ENCODE measurements around the gene CDC42BPB.
A peak's percentile ranks its signal among the peaks of the same experiment; 100 is the strongest.

The CDC42BPB gene

GRCh38 chr14:103058164-103059055, 1.1 kb upstream of the CDC42BPB start:
- H3K4me3 ChIP-seq (ENCODE audit: low read depth, low read length): no peak overlapping the region
- no peak for DNase-seq (ENCODE audit: low read depth)
- TF ChIP-seq CTCF (IDR thresholded peaks at IDR 0.05; ENCODE audit: low read depth, low read length) (no peak), POLR2A (IDR thresholded peaks at IDR 0.05; ENCODE audit: extremely low read depth, insufficient read length) (no peak), MAX (IDR thresholded peaks at IDR 0.05; ENCODE audit: low read depth, low read length) (no peak), MYC (IDR thresholded peaks at IDR 0.05; ENCODE audit: low read depth, low read length) (no peak)

DNA sequence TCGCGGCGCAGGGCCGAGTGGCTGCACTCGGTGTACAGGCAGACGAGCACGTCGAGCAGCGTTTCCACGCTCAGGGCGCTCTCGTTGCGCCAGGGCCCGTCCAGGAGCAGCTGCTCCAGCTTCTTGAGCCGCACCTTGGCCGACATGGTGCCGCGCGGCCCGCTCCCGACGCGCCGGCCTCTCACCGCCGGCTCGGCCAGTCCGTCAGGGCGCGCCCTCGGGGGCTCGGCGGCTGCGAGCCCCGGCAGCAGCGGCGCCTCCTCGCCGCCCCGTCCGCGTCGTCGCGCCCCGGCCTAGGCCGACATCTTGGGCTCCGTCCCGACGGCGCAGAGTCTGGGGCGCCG, 349 bp downstream of the CDC42BPB start:
- DNase-seq (ENCODE audit: low read depth): peak; percentile 49
- peak overlapping the region; percentile 64 for H3K4me3 ChIP-seq (ENCODE audit: low read depth, low read length)
- TF ChIP-seq POLR2A (IDR thresholded peaks at IDR 0.05; ENCODE audit: extremely low read depth, insufficient read length): no peak
- TF ChIP-seq CTCF (IDR thresholded peaks at IDR 0.05; ENCODE audit: low read depth, low read length): no peak

DNA sequence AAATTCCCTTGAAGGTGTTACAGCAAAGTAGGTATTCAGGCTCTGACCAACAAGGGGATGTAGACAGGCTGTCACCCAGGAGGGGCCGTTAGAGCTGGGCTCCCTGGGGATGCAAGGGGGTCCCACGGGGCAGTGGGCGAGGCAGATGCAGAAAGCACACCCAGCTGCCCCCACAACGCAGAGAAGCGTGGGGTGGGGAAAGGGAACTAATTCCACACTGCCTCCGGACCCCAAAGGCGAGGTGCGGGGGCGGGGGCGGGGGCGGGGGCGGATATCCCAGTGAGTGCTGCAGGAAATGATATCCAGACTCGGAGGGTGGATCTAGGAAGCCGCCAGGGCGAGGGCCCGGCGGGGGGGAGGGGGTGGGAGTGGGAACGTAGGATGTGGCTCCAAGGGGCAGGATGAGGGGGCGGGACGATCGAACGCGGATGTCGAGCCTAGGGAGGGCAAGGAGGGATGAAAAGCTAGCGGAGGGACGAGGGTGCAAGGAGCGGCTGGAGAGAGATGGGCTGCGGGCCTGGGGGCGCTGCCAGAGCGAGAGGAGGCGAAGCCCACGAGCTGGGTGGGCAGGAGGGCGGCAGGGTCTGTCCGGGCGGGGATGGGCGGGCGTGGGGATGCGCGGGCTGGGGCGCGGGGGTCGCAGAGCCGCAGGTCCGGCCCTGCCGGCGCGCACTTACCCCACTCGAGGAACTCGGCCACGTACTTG, 874 bp downstream of the CDC42BPB start:
- H3K4me3 ChIP-seq (ENCODE audit: low read depth, low read length): peak overlapping the region; percentile 64
- DNase-seq (ENCODE audit: low read depth): peak; percentile 69
- TF ChIP-seq POLR2A (IDR thresholded peaks at IDR 0.05; ENCODE audit: extremely low read depth, insufficient read length) (no peak), MYC (IDR thresholded peaks at IDR 0.05; ENCODE audit: low read depth, low read length) (no peak), CTCF (IDR thresholded peaks at IDR 0.05; ENCODE audit: low read depth, low read length) (no peak), MAX (IDR thresholded peaks at IDR 0.05; ENCODE audit: low read depth, low read length) (no peak)

- peak overlapping the region; percentile 64 for H3K4me3 ChIP-seq (ENCODE audit: low read depth, low read length)
- no peak for DNase-seq (ENCODE audit: low read depth)
Measured at GRCh38 chr14:103055695-103056094, 1.7 kb downstream of the CDC42BPB start.

GRCh38 chr14:103052407-103052806, 4.9 kb downstream of the CDC42BPB start:
- no peak overlapping the region for H3K4me3 ChIP-seq (ENCODE audit: low read depth, low read length)
- TF ChIP-seq CTCF (IDR thresholded peaks at IDR 0.05; ENCODE audit: low read depth, low read length): no peak
- TF ChIP-seq POLR2A (IDR thresholded peaks at IDR 0.05; ENCODE audit: extremely low read depth, insufficient read length): peak; percentile 61
- TF ChIP-seq MYC (IDR thresholded peaks at IDR 0.05; ENCODE audit: low read depth, low read length): no peak
- TF ChIP-seq MAX (IDR thresholded peaks at IDR 0.05; ENCODE audit: low read depth, low read length): no peak
- peak; percentile 77 for DNase-seq (ENCODE audit: low read depth)

More at GRCh38 chr14:103055695-103056094, 1.7 kb downstream of the CDC42BPB start:
- TF ChIP-seq POLR2A (IDR thresholded peaks at IDR 0.05; ENCODE audit: extremely low read depth, insufficient read length): no peak
- TF ChIP-seq MYC (IDR thresholded peaks at IDR 0.05; ENCODE audit: low read depth, low read length): no peak
- no peak for TF ChIP-seq CTCF (IDR thresholded peaks at IDR 0.05; ENCODE audit: low read depth, low read length)
- no peak for TF ChIP-seq MAX (IDR thresholded peaks at IDR 0.05; ENCODE audit: low read depth, low read length)
